GM19025 (cell line): ENCODE measurements around the gene ORMDL3.
A peak's percentile ranks its signal among the peaks of the same experiment; 100 is the strongest.

Experiments
- ATAC-seq: cut with Tn5 transposase; IDR thresholded peaks from one replicate; pipeline ENCODE4 v1.9.1; 2021; ENCODE audit warnings: mild to moderate bottlenecking, low read depth, moderate library complexity; ENCODE audit not compliant: unreplicated experiment

ORMDL3 gene, protein sequence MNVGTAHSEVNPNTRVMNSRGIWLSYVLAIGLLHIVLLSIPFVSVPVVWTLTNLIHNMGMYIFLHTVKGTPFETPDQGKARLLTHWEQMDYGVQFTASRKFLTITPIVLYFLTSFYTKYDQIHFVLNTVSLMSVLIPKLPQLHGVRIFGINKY

DNA sequence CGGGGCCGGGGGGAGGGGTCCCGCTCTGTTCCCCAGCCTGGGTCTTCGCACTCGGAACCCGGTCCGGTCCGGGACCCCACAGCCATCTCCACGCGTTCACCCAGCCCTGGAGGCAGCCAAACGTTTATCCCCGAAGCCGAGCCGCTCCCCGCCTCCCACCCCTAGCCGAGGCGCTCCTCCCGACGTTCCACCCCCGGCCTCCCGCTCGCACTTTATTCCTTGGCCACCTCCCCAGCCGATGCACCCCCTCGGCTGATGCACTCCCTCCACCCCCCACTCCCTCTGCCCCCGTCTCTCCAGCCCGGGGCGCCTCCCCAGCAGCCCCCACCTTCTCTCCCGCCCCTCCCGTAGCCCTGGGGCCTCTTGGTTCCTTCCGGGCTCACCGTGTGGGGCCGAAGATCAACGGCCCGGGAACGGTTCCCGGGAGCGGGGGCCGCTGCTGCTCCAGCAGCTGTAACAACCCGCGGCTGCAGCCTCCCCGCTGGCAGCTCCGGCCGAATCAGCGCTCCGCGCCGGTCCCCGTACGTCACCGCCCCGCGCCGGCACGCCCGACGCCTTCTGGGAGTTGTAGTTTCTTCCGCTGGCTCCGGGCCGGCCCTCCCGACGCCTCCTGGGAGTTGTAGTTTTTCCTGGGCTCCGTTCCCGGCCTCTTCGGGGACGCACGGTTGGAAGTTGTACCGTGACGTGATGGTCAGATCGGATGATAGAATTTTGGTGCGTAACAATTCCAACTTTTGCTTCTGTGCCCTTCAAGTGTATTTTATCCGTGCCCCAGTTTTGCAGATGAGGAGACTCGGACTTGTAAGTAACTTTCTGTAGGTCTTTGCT, at the start of gene ORMDL3, which contains the start of gene LRRC3C:
TSS of gene ORMDL3 (minus strand) at position 501 of the 828 bp plus-strand sequence. CDS start 3,398 bp downstream, outside the sequence.
TSS of gene LRRC3C (plus strand) at position 632 of the 828 bp plus-strand sequence. CDS start 13,792 bp downstream, outside the sequence.
- ATAC-seq = peak; percentile 84

DNA sequence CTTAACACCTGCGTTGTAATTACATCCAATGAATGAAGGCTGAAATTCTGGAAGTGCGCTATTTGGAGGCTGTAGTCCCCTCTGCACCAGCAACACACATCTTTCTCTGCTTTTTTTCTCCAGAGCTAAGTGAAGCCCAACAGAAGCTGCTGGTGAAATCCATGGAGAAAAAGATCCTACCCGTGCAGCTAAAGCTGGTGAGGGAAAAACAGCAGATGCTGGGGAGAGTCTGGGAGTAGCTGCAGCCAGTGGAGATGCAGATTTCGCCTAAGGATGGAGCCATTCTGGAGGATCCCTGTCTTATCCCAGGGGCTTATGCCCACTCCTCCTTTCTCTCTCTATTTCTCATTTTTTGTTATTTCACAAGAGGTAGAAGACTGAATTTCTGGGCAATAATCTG, 48.4 kb upstream of the ORMDL3 start:
- no peak for ATAC-seq

GRCh38 chr17:39974433-39974832, 47.0 kb upstream of the ORMDL3 start:
- ATAC-seq = no peak

DNA sequence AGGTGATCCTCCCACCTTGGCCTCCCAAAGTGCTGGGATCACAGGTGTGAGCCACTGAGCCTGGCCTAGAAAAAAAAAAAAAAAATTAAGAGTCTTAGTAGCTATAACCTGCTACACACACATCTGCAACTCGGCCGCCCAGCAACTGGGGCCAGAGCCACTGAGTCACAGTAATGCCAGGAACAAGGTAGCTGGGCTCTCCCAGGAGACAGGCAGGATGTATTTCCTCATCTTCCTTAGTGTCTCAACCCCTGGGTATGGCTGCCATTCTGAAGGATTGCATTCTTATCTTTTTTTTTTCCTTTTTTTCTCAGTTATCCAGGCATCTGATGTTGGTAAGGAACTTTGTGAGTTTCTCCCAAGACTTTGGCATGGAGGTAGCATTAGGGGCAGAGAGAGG, 46.1 kb upstream of the ORMDL3 start:
- ATAC-seq = no peak

DNA sequence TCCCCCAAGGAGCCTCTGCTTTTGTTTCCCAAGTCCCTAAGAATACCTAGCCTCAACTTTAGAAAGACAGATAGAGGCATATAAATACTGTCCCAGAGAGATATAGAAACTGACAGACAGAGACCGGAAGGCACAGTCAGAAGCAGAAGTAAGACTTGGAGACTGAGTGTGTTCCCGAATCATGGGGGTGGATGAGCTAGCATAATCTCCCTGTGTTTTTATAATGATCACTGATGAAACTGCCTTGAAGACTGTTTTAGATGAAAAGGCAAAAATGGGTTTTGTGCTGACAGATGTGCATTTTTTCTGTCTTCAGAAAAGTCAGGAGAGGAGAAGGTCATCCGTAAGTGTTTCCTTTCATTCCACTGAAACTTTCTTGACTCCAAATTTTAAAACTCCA, 44.9 kb upstream of the ORMDL3 start:
- ATAC-seq = no peak

DNA sequence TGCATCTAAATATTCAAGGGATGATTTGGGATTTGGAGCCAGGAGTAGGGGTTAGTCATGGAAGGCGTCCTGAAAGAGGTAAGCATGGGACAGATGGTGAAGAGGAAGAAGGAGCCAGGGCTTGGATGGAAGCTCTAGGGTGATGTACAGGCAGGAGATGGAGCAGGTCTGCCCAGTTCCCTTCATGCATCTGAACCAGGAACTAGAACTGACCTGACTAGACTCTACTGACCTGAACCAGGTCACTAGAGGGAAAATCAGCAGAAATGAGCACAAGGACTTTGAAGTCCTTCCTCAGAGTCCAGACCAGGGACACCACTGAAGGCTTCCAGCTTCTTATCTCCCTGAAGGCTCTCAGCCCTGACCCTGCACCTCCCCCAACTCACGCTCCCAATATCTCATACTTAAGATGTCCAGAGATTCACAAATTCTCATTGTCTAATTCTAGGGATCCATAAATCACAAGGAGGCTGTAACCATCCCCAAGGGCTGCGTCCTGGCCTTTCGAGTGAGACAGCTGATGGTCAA, 43.7 kb upstream of the ORMDL3 start:
- ATAC-seq = no peak

- no peak for ATAC-seq
These were observed 42.8 kb upstream of the ORMDL3 start for GRCh38 chr17:39970157-39970692.

DNA sequence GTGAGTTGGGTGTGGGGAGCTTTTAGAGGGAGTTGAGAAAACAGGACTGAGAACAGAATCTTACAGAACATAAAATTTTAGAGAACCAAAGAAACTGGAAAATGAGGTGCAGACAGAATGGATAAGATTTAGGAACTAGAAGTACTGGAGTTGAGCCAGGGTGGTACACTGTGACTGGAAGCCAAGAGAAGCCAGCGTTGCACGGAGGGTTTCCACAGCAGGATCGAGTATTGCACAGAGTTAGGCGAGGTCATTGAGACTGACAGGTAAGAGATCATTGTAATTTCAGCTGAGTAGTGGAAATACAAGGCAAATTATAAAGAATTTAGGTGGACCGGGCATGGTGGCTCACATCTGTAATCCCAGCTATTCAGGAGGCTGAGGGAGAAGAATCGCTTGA, 42.0 kb upstream of the ORMDL3 start:
- ATAC-seq = no peak

DNA sequence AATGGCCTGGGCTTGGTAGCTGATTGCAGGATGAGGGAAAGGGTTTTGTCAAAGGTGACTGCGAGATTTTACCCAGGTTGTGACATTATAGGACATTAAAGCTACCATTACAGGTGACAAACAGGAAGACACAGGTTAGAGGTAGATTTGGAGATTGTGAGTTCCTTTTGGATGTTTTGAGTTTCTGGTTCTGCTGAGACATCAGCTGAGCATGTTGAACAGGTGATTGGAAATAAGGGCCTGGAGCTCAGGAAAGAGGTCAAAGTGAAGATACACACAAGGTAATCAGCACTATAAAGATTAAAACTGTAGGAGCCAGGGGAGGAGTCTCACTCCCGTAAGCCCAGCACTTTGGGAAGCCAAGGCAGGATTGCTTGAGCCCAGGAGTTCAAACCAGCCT, 41.4 kb upstream of the ORMDL3 start:
- ATAC-seq = no peak

DNA sequence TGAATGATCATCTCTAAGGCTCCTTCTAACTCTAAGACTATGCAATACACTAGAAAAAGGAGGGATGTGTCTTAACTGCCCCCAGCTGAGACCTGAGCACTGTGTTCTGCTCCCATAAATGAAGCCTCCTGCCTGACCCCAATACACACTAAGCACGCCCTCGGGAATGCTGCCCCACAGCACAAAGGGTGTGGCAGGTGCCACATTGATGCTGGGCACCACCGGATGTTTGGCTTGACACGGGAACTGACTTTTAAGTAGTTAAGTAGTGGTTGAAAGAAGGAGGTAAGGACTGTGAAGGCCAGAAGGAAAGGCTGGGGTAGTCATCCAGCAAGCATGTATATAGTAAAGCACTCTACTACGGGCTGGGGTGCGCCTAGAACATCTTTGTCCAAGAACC, 39.4 kb upstream of the ORMDL3 start:
- ATAC-seq = no peak

GRCh38 chr17:39965017-39965699, 37.8 kb upstream of the ORMDL3 start:
- ATAC-seq = no peak

- no peak for ATAC-seq
These were observed 36.4 kb upstream of the ORMDL3 start for GRCh38 chr17:39963829-39964228.

GRCh38 chr17:39962642-39963220, 35.3 kb upstream of the ORMDL3 start, which contains the start of gene GSDMA:
Gene GSDMA (plus strand): TSS chr17:39963004. CDS start chr17:39965688, 2,684 bp downstream.
- no peak for ATAC-seq

- no peak for ATAC-seq
These were observed 33.2 kb upstream of the ORMDL3 start for GRCh38 chr17:39960524-39961041.

DNA sequence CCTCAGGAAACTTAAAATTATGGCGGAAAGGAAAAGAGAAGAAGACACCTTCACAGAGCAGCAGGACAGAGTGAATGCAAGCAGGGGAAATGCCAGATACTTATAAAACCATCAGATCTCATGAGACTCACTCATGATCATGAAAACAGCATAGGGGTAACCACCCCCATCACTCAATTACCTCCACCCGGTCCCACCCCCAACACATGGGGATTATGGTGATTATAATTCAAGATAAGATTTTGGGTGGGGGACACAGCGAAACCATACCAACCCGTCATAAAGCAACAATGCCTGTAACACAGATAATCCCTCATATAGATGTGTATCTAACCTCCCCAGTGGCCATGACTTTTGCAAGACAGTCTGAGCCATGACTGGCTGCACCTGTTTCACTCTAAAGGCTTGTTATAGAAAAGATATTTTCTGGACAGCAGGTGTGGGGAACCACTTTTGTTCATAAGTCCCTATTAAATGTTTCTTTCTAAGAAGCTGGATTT, 28.4 kb upstream of the ORMDL3 start:
- ATAC-seq = no peak

- ATAC-seq = no peak
These were observed 27.5 kb upstream of the ORMDL3 start for GRCh38 chr17:39954876-39955275.

DNA sequence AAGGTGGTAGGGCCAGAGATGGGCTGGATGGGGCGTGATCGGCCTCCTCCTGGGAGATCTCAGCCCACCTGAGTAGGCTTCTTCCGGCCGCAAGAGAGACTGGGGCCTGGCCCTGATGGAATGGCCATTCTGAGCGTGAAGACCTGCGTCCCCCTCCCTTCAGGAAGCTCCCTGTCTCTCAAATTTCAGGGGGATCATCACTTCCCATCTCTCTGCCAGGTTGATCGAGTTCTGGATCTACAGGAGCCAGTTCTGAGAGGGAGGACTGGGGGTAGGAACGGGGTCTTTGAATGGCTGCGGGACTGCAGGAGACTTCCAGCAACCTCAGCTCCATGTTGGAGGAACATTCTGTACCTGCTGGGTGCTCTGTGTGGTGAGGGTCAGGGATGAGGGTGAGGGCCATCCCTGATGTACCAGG, 26.1 kb upstream of the ORMDL3 start:
- no peak for ATAC-seq

- ATAC-seq = peak; percentile 72
These were observed 25.5 kb upstream of the ORMDL3 start for GRCh38 chr17:39952680-39953470.
